Common myeloid progenitor, CD34-positive (primary cell): ENCODE results near the gene MAMDC2.
A peak's percentile ranks its signal among the peaks of the same experiment; 100 is the strongest.

Experiments used
- CTCF ChIA-PET: fragments of 350-600 bp; sonication (Branson Sonifier 250); formaldehyde crosslinking; loops from one replicate; lab custom pipeline; 2021; ENCODE audit warnings: antibody characterized with exemption; lab: Charles Lee
- POLR2A ChIA-PET: fragments of 350-600 bp; sonication (Branson Sonifier 250); formaldehyde crosslinking; loops from one replicate; lab custom pipeline; 2021; ENCODE audit warnings: antibody characterized with exemption; lab: Charles Lee
- DNase-seq, 3 donors: peaks; one replicate each; pipeline versions ENCODE4 v3.0.0 to v3.0.0-alpha.2; 2013
- H3K27ac ChIP-seq, 2 experiments: 1 replicate in 1 of 2; 2 replicates in 1 of 2; pipeline ENCODE4 v1.7.0; 2013; ENCODE audit warnings: inconsistent platforms in 2 of 2, low read length in 2 of 2, mild to moderate bottlenecking in 2 of 2, low read depth in 1 of 2, moderate library complexity in 1 of 2; ENCODE audit not compliant: severe bottlenecking in 2 of 2, insufficient read depth in 1 of 2, poor library complexity in 1 of 2
- H3K27me3 ChIP-seq, 5 experiments: replicated peaks in 2 of 5; 1 replicate in 3 of 5; 2 replicates in 2 of 5; pipeline versions ENCODE4 v1.6.1 to v1.7.0; 2013; ENCODE audit warnings: low read length in 4 of 5, mild to moderate bottlenecking in 2 of 5, moderate library complexity in 2 of 5, inconsistent platforms in 1 of 5; ENCODE audit not compliant: insufficient read depth in 5 of 5, control insufficient read depth in 4 of 5
- H3K36me3 ChIP-seq, 4 experiments: 1 replicate in 2 of 4; 2 replicates in 2 of 4; pipeline versions ENCODE4 v1.6.1 to v1.7.0; 2013; ENCODE audit warnings: low read length in 3 of 4, control low read depth in 1 of 4, mild to moderate bottlenecking in 1 of 4; ENCODE audit not compliant: control insufficient read depth in 4 of 4, insufficient read depth in 4 of 4
- H3K4me1 ChIP-seq, 4 experiments: 1 replicate in 3 of 4; 2 replicates in 1 of 4; pipeline versions ENCODE4 v1.6.1 to v1.7.1; 2013; ENCODE audit warnings: low read length in 3 of 4, mild to moderate bottlenecking in 3 of 4, control low read depth in 1 of 4, inconsistent platforms in 1 of 4, moderate library complexity in 1 of 4; ENCODE audit not compliant: control insufficient read depth in 4 of 4, insufficient read depth in 4 of 4; ENCODE audit errors: control extremely low read depth in 1 of 4
- H3K4me3 ChIP-seq, 7 experiments: 1 replicate in 4 of 7; 2 replicates in 3 of 7; pipeline versions ENCODE4 v1.5.1 to v1.7.0; 2013; ENCODE audit warnings: mild to moderate bottlenecking in 7 of 7, low read length in 6 of 7, moderate library complexity in 6 of 7, inconsistent platforms in 2 of 7, low read depth in 2 of 7, control low read depth in 1 of 7; ENCODE audit not compliant: insufficient read depth in 4 of 7, control insufficient read depth in 1 of 7; ENCODE audit errors: extremely low read depth in 1 of 7
- H3K9me3 ChIP-seq, 5 experiments: 1 replicate in 4 of 5; 2 replicates in 1 of 5; pipeline versions ENCODE4 v1.6.1 to v1.7.1; 2013; ENCODE audit warnings: low read length in 4 of 5, mild to moderate bottlenecking in 2 of 5, inconsistent platforms in 1 of 5, low read depth in 1 of 5, moderate library complexity in 1 of 5; ENCODE audit not compliant: control insufficient read depth in 4 of 5, insufficient read depth in 2 of 5; ENCODE audit errors: control extremely low read depth in 1 of 5
- WGBS: methylation state at CpG from one replicate; pipeline ENCODE4 v1.1.5; 2013; ENCODE audit not compliant: insufficient coverage; 5-methylcytosine and 5-hydroxymethylcytosine counted together

Gene MAMDC2

DNA sequence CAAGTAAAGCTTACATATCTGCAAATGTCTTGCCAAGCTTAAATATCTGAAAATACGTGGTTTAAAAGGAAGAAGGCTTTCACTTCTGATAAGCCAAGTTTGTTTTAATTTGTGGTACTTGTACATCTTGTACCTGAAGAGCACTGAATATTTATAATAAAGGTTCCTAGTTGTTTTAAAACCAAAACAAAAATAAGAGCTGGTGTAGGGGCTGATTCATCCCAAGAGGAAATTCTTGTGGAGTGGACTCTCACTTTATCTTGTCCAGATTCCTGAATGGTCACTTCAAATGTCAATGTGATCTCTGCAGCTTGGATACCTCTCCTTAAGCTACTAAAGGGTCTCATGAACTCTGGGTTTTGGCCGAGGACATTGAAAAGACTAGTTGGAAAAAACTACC, 29.5 kb downstream of the MAMDC2 start:
- Histone ChIP-seq H3K4me1 (peaks cover 0 to 6% (median 0%) of the 10 kb centered on the region in 4 experiments), H3K27me3 (peaks cover 0 to 6% (median 0%) of the 10 kb centered on the region in 5 experiments), H3K36me3 (peaks cover 0 to 5% (median under 1%) of the 10 kb centered on the region in 4 experiments), H3K4me3 (no peak overlapping the region), H3K27ac (no peak overlapping the region), H3K9me3 (no peaks in the 10 kb centered on the region)
- WGBS = 86% methylated on average over 1 of the region's 2 CpGs
- POLR2A ChIA-PET = no interaction called here
- CTCF ChIA-PET = interaction anchor here (0.7 to 1.0 kb wide), 2 partner anchors 21 to 39 kb away, joined by 3 read pairs; no protein-coding TSS in a partner anchor
- DNase-seq = no peak

DNA sequence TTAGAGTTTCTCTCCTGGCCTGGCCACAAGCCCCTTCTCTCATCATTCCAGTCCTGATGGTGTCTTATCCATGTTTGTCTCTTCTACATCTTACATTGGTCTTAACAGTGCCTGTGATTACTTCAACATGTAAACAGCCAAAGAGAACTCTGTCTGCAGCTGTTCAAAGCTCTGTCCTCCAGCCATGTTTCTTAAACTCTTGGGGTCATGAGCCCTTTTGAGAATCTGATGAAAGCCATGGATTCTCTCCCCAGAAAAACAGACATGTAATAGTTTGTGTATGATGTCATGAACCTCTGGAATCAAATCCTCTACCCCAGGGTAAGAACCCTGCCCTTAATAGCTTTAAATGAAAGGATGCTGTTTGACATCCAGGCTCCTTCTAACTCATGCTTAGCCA, 30.1 kb downstream of the MAMDC2 start:
- ChIA-PET POLR2A (no interaction called here), CTCF (interaction anchor here (0.7 to 1.0 kb wide), 2 partner anchors 21 to 38 kb away, joined by 3 read pairs; no protein-coding TSS in a partner anchor)
- Histone ChIP-seq H3K27me3 (peaks cover 0 to 6% (median 0%) of the 10 kb centered on the region in 5 experiments), H3K4me1 (peaks cover 0 to 7% (median 0%) of the 10 kb centered on the region in 4 experiments), H3K4me3 (no peak overlapping the region), H3K27ac (no peak overlapping the region), H3K9me3 (no peaks in the 10 kb centered on the region), H3K36me3 (peaks cover 0 to 5% (median 2%) of the 10 kb centered on the region in 4 experiments)
- DNase-seq = no peak

DNA sequence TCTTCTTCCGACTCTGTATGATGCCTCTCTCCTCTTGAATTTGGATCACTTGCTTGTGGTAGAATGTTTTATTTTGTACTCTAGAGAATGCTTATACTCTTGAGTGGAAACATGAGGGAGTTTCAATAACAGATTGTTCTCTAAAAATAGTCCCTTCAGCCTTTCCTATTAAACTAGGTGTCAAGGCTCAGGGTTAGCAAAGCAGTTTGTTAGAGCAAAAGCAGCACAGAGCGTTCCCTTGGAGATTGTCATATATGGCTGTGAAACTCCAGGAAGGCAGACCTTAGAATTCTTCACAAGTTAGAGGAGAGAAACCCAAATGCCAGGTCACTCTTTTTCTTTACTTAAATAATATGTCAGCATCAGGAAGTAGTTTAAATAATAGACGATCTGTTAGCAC, 33.0 kb downstream of the MAMDC2 start:
- Histone ChIP-seq H3K4me3 (no peak overlapping the region), H3K4me1 (peaks cover 0 to 37% (median 12%) of the 10 kb centered on the region in 4 experiments), H3K27ac (no peak overlapping the region), H3K27me3 (peaks cover 0 to 6% (median 0%) of the 10 kb centered on the region in 5 experiments), H3K36me3 (peaks cover 0 to 7% (median 2%) of the 10 kb centered on the region in 4 experiments), H3K9me3 (no peaks in the 10 kb centered on the region)
- no CpG with 5 or more reads among the region's 3 CpGs for WGBS
- DNase-seq = no peak
- ChIA-PET CTCF (interaction anchor here (1.2 kb wide), 1 partner anchor 36 kb away, joined by 3 read pairs; no protein-coding TSS in a partner anchor), POLR2A (no interaction called here)

DNA sequence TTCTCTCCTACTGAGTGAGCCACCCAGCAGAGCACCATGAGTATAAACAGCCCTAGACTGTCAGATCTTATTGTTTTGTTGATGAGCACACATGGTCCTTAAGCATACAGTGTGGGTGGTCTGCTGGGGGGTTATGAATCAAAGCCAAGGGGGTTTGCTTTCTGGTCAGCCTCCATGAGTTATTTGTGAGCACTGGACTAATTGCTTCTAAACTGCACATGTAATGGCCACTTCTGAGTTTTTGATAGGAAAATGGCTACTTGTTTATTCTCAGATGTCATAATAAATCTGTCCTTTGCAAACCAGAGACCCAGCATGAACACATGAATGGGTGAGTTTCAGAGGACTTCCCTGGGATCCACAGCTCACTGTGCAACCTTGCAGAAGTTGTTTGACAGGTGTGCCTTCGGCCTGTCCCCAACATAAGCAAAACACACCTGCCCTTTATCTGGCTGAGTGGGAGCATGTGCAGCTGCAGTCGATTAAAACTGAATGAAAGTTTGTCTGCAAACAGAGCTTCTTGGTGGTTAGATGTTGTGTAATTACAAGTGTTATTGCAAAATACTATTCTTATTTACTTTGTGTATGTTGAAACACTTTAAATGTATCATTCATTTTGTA, 35.9 kb downstream of the MAMDC2 start:
- 75% methylated on average over 1 of the region's 2 CpGs for WGBS
- Histone ChIP-seq H3K4me1 (peaks cover 0 to 40% (median 15%) of the 10 kb centered on the region in 4 experiments), H3K9me3 (no peaks in the 10 kb centered on the region), H3K4me3 (no peak overlapping the region), H3K36me3 (peaks cover 0 to 7% (median 2%) of the 10 kb centered on the region in 4 experiments), H3K27ac (peak overlapping the region; percentile 93 to 94), H3K27me3 (peaks cover 0 to 5% (median 0%) of the 10 kb centered on the region in 5 experiments)
- CTCF ChIA-PET = interaction anchor here (0.9 to 1.9 kb wide), 9 partner anchors 12 to 124 kb away, joined by 3 to 9 read pairs (median 4); no protein-coding TSS in a partner anchor
- POLR2A ChIA-PET = interaction anchor here (1.5 kb wide), 1 partner anchor 15 kb away, joined by 4 read pairs; no protein-coding TSS in a partner anchor
- DNase-seq = peak in 2 of 3 donors; percentile 52 to 64

DNA sequence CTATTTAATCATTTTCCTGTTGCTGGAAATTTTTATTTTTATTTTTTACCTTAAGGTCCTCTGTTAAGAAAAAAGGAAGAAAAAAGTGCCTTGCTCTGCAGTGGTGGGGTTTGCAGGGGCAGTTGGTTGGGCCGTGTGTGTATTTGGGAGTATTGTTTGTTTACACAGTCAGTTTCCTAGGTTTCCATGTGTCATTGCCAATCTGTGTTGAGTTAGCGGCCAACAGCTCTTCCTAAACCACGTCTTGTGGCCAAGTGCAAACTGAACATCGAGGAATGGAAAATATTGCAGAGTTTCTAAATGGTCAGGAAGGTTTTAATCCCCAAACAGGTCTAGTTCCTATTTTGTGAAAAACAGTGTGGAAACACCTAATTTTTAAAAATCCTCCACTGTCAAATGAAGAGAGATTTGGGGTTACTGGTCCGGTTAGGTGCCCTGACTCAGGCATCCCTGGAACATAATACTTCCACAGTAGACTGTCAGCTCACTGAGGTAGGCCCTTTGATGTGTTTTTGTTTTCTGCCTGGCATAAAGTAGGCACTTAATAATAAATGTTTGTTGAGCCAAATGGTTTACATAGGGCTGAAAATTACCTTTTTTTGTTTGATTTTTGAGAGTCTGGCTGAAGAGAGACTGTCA, 37.0 kb downstream of the MAMDC2 start:
- WGBS = 0% methylated on average over 4 of the region's 5 CpGs
- Histone ChIP-seq H3K4me1 (peaks cover 0 to 40% (median 15%) of the 10 kb centered on the region in 4 experiments), H3K9me3 (no peaks in the 10 kb centered on the region), H3K27me3 (peaks cover 0 to 2% (median 0%) of the 10 kb centered on the region in 5 experiments), H3K27ac (peak overlapping the region; percentile 93 to 94), H3K4me3 (peak overlapping the region in 3 of 7 experiments; percentile 6 to 43 (median 32)), H3K36me3 (peaks cover 0 to 7% (median 0%) of the 10 kb centered on the region in 4 experiments)
- CTCF ChIA-PET = interaction anchor here (1.0 to 1.9 kb wide), 5 partner anchors 13 to 109 kb away, joined by 3 to 9 read pairs (median 5); no protein-coding TSS in a partner anchor
- POLR2A ChIA-PET = interaction anchor here (0.8 to 1.5 kb wide), 2 partner anchors 9 to 14 kb away, joined by 3 to 4 read pairs; no protein-coding TSS in a partner anchor
- DNase-seq = peak; percentile 86 to 96 (median 95)

DNA sequence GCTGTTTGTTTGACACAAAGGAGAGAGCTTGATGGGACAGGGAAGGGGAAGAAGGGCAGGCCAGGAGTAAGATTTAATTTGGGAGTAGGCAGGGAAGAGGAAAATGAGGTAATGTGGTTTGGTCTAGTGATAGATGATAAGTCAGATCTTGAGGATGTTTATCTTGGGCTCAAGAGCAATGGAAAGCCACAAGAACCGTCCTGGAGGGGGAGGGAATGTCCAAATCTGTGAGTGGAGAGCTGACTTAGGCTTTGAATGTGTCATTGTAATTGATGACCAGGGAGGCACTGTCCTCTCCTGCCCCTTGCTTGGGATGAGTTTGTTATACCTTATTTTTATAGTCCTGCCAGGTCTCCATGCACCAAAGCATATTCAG, 37.5 kb downstream of the MAMDC2 start:
- CTCF ChIA-PET = interaction anchor here (1.0 to 1.9 kb wide), 7 partner anchors 13 to 110 kb away, joined by 3 to 9 read pairs (median 5); no protein-coding TSS in a partner anchor
- POLR2A ChIA-PET = interaction anchor here (0.6 to 1.5 kb wide), 3 partner anchors 8 to 39 kb away, joined by 3 to 4 read pairs (median 3); no protein-coding TSS in a partner anchor
- Histone ChIP-seq H3K9me3 (no peaks in the 10 kb centered on the region), H3K27ac (peak overlapping the region; percentile 93 to 94), H3K36me3 (peaks cover 0 to 7% (median 0%) of the 10 kb centered on the region in 4 experiments), H3K27me3 (peaks cover 0 to 2% (median 0%) of the 10 kb centered on the region in 5 experiments), H3K4me3 (peak overlapping the region in 3 of 7 experiments; percentile 6 to 43 (median 32)), H3K4me1 (peaks cover 0 to 40% (median 15%) of the 10 kb centered on the region in 4 experiments)
- 0% methylated on average over 1 of the region's 1 CpG for WGBS
- DNase-seq = peak; percentile 9 to 73 (median 61)
